GM23338 (cell line): ENCODE measurements around the gene FHIT. TPM values are rescaled to one million over a fixed set of nuclear protein-coding genes. Genes with fewer than 3 reads are reported as not detected.

ENCODE experiments used
- ATAC-seq: fragments of 200-7000 bp; cut with Tn5 transposase; 3 replicates; pipeline ENCODE4 v1.9.1; 2020
- DNase-seq: peaks from one replicate; pipeline ENCODE4 v3.0.0-alpha.2; 2015; ENCODE audit warnings: low spot score
- H2AFZ ChIP-seq: fragments of 200-600 bp; sonication (generic); 2 replicates; pipeline ENCODE4 v1.8.0; 2016; ENCODE audit warnings: antibody characterized with exemption, mild to moderate bottlenecking, moderate library complexity
- H3F3A ChIP-seq: fragments of 200-600 bp; sonication (generic); replicated peaks from 2 replicates; pipeline ENCODE4 v1.8.0; 2017; ENCODE audit warnings: antibody characterized with exemption, mixed run types, low read depth
- H3K27ac ChIP-seq: fragments of 200-600 bp; sonication (generic); 2 replicates; pipeline ENCODE4 v1.6.1; 2016; ENCODE audit warnings: low read depth
- H3K27me3 ChIP-seq: fragments of 200-600 bp; sonication (generic); 2 replicates; pipeline ENCODE4 v1.8.0; 2016; ENCODE audit warnings: mild to moderate bottlenecking, mixed run types, moderate library complexity; ENCODE audit not compliant: insufficient read depth
- H3K36me3 ChIP-seq: fragments of 200-600 bp; sonication (generic); 2 replicates; pipeline ENCODE4 v1.8.0; 2016; ENCODE audit warnings: mild to moderate bottlenecking; ENCODE audit not compliant: insufficient read depth
- H3K4me1 ChIP-seq: fragments of 200-600 bp; sonication (generic); 2 replicates; pipeline ENCODE4 v1.8.0; 2016; ENCODE audit warnings: mild to moderate bottlenecking, moderate library complexity; ENCODE audit not compliant: insufficient read depth
- H3K4me2 ChIP-seq: fragments of 200-600 bp; sonication (generic); 2 replicates; pipeline ENCODE4 v1.7.1; 2017; ENCODE audit warnings: mixed run types
- H3K4me3 ChIP-seq: fragments of 200-600 bp; sonication (generic); 2 replicates; pipeline ENCODE4 v1.6.1; 2016; ENCODE audit warnings: mixed run types
- H3K79me2 ChIP-seq: fragments of 200-600 bp; sonication (generic); replicated peaks from 2 replicates; pipeline ENCODE4 v1.8.0; 2017; ENCODE audit warnings: mild to moderate bottlenecking; ENCODE audit not compliant: insufficient read depth
- H3K9me2 ChIP-seq: fragments of 200-600 bp; sonication (generic); 2 replicates; pipeline ENCODE4 v1.8.0; 2017; ENCODE audit not compliant: insufficient read depth
- H4K20me1 ChIP-seq: fragments of 200-600 bp; sonication (generic); replicated peaks from 2 replicates; pipeline ENCODE4 v1.8.0; 2017; ENCODE audit warnings: mild to moderate bottlenecking; ENCODE audit not compliant: insufficient read depth
- H3K27ac Mint-ChIP-seq: 2 replicates; pipeline ENCODE4 v1.8.0; 2020; ENCODE audit warnings: inconsistent platforms, mild to moderate bottlenecking, moderate library complexity, mixed read lengths
- H3K27me3 Mint-ChIP-seq: 3 replicates; pipeline ENCODE4 v1.8.0; 2022; ENCODE audit warnings: low read depth, mild to moderate bottlenecking, moderate library complexity, mixed read lengths, inconsistent platforms; ENCODE audit not compliant: insufficient read depth, poor library complexity
- H3K36me3 Mint-ChIP-seq: 3 replicates; pipeline ENCODE4 v1.8.0; 2021; ENCODE audit warnings: low read depth, mild to moderate bottlenecking, inconsistent platforms, moderate library complexity, mixed read lengths
- H3K4me1 Mint-ChIP-seq: 3 replicates; pipeline ENCODE4 v1.8.0; 2020; ENCODE audit warnings: mild to moderate bottlenecking, inconsistent platforms, mixed read lengths
- H3K4me3 Mint-ChIP-seq: 3 replicates; pipeline ENCODE4 v1.8.0; 2021; ENCODE audit warnings: moderate library complexity, mild to moderate bottlenecking, inconsistent platforms, mixed read lengths
- H3K9me3 Mint-ChIP-seq: 3 replicates; pipeline ENCODE4 v1.8.0; 2020; ENCODE audit warnings: moderate library complexity, mild to moderate bottlenecking, inconsistent platforms, mixed read lengths
- CREB1 ChIP-seq: fragments of 250-450 bp; sonication (Bioruptor Pico); IDR thresholded peaks from 2 replicates; pipeline ENCODE4 v1.5.0; 2020; ENCODE audit warnings: low read depth, mild to moderate bottlenecking, moderate library complexity
- ETS1 ChIP-seq: IDR thresholded peaks from 2 replicates; pipeline ENCODE4 v1.6.1; 2016; ENCODE audit warnings: antibody characterized with exemption
- EZH2 ChIP-seq: fragments of 200-600 bp; sonication (generic); IDR thresholded peaks from one replicate; pipeline ENCODE4 v1.8.0; 2017; ENCODE audit warnings: antibody characterized with exemption, mild to moderate bottlenecking, low read depth; ENCODE audit not compliant: unreplicated experiment
- EZH2phosphoT487 ChIP-seq: fragments of 200-600 bp; sonication (generic); IDR thresholded peaks from one replicate; pipeline ENCODE4 v1.8.1; 2018; ENCODE audit warnings: antibody characterized with exemption; ENCODE audit not compliant: unreplicated experiment
- JUNB ChIP-seq: IDR thresholded peaks from one replicate; pipeline ENCODE4 v1.6.1; 2016; ENCODE audit warnings: antibody characterized with exemption; ENCODE audit not compliant: unreplicated experiment
- NANOG ChIP-seq: IDR thresholded peaks from 2 replicates; pipeline ENCODE4 v1.6.1; 2016; ENCODE audit warnings: antibody characterized with exemption, borderline replicate concordance
- POLR2AphosphoS5 ChIP-seq: IDR thresholded peaks from 2 replicates; pipeline ENCODE4 v1.6.1; 2016; ENCODE audit warnings: antibody characterized with exemption, low read depth
- STAT1 ChIP-seq: IDR thresholded peaks from one replicate; pipeline ENCODE4 v1.6.1; 2016; ENCODE audit warnings: antibody characterized with exemption; ENCODE audit not compliant: unreplicated experiment
- ZNF114 ChIP-seq: fragments of 250-450 bp; sonication (Bioruptor Pico); IDR thresholded peaks from 2 replicates; pipeline ENCODE4 v1.5.0; 2020; ENCODE audit warnings: mild to moderate bottlenecking, moderate library complexity
- ZNF331 ChIP-seq: fragments of 250-450 bp; sonication (Bioruptor Pico); IDR thresholded peaks from 2 replicates; pipeline ENCODE4 v1.5.0; 2020; ENCODE audit warnings: low read depth, mild to moderate bottlenecking, moderate library complexity
- polyA plus RNA-seq: library from polyadenylated mRNA; unstranded; fragments of >200 nt; fragmentation: Nextera tagmentation; extraction: Ambion mirVana; gene quantifications from 2 replicates; pipeline ENCODE4 v1.2.1, GENCODE V29; 2016
- total RNA-seq: library from RNA; depleted of rRNA; stranded (reverse); fragments of >200 nt; shearing (Covaris generic); gene quantifications from 2 replicates; pipeline ENCODE4 v1.2.3, GENCODE V29; 2014
- TF ChIP-seq, protein P1 (sequence below), 2 experiments: fragments of 200-600 bp in 1 of 2; sonication (generic) in 1 of 2; conservative IDR thresholded peaks; 2 replicates each; pipeline versions ENCODE4 v1.5.1 to v1.6.1; 2016 to 2017; ENCODE audit warnings: antibody characterized with exemption in 2 of 2, low read depth in 2 of 2, mild to moderate bottlenecking in 2 of 2, moderate library complexity in 1 of 2
- TF ChIP-seq, protein P2 (sequence below): IDR thresholded peaks from one replicate; pipeline ENCODE4 v1.6.1; 2018; ENCODE audit warnings: antibody characterized with exemption; ENCODE audit not compliant: unreplicated experiment
- TF ChIP-seq, protein P3 (sequence below): fragments of 250-450 bp; sonication (Bioruptor Pico); IDR thresholded peaks from 2 replicates; pipeline ENCODE4 v1.5.0; 2020; ENCODE audit warnings: mild to moderate bottlenecking, moderate library complexity

The FHIT gene
- total and polyA plus RNA-seq, 2 experiments from 2014 or later, result 3.0 to 8.3 TPM

GRCh38 chr3:59862686-59863085, 1388.6 kb downstream of the FHIT start:
- H3K27ac ChIP-seq, result no peak overlapping the region
- H3K4me2 ChIP-seq, result no peak overlapping the region
- no peaks in the 10 kb centered on the region for H3K79me2 ChIP-seq
- 0 out of 2 replicates have a peak, but pooled peaks cover 11% of the 10 kb centered on the region for H3K9me2 ChIP-seq
- H3K4me3 ChIP-seq, result no peak overlapping the region
- TF ChIP-seq STAT1, result no peak
- no peak for TF ChIP-seq NANOG
- TF ChIP-seq CREB1, result no peak
- TF ChIP-seq, protein P1, sequence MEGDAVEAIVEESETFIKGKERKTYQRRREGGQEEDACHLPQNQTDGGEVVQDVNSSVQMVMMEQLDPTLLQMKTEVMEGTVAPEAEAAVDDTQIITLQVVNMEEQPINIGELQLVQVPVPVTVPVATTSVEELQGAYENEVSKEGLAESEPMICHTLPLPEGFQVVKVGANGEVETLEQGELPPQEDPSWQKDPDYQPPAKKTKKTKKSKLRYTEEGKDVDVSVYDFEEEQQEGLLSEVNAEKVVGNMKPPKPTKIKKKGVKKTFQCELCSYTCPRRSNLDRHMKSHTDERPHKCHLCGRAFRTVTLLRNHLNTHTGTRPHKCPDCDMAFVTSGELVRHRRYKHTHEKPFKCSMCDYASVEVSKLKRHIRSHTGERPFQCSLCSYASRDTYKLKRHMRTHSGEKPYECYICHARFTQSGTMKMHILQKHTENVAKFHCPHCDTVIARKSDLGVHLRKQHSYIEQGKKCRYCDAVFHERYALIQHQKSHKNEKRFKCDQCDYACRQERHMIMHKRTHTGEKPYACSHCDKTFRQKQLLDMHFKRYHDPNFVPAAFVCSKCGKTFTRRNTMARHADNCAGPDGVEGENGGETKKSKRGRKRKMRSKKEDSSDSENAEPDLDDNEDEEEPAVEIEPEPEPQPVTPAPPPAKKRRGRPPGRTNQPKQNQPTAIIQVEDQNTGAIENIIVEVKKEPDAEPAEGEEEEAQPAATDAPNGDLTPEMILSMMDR (conservative IDR thresholded peaks at IDR 0.05; ENCODE audit: low read depth in 2 of 2), result no peak
- no peak for TF ChIP-seq EZH2phosphoT487
- TF ChIP-seq, protein P2, sequence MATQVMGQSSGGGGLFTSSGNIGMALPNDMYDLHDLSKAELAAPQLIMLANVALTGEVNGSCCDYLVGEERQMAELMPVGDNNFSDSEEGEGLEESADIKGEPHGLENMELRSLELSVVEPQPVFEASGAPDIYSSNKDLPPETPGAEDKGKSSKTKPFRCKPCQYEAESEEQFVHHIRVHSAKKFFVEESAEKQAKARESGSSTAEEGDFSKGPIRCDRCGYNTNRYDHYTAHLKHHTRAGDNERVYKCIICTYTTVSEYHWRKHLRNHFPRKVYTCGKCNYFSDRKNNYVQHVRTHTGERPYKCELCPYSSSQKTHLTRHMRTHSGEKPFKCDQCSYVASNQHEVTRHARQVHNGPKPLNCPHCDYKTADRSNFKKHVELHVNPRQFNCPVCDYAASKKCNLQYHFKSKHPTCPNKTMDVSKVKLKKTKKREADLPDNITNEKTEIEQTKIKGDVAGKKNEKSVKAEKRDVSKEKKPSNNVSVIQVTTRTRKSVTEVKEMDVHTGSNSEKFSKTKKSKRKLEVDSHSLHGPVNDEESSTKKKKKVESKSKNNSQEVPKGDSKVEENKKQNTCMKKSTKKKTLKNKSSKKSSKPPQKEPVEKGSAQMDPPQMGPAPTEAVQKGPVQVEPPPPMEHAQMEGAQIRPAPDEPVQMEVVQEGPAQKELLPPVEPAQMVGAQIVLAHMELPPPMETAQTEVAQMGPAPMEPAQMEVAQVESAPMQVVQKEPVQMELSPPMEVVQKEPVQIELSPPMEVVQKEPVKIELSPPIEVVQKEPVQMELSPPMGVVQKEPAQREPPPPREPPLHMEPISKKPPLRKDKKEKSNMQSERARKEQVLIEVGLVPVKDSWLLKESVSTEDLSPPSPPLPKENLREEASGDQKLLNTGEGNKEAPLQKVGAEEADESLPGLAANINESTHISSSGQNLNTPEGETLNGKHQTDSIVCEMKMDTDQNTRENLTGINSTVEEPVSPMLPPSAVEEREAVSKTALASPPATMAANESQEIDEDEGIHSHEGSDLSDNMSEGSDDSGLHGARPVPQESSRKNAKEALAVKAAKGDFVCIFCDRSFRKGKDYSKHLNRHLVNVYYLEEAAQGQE, result no peak
- TF ChIP-seq EZH2, result no peak
- no peak for TF ChIP-seq ETS1
- TF ChIP-seq ZNF114 (CRISPR knock-in tag), result no peak
- TF ChIP-seq, protein P3, sequence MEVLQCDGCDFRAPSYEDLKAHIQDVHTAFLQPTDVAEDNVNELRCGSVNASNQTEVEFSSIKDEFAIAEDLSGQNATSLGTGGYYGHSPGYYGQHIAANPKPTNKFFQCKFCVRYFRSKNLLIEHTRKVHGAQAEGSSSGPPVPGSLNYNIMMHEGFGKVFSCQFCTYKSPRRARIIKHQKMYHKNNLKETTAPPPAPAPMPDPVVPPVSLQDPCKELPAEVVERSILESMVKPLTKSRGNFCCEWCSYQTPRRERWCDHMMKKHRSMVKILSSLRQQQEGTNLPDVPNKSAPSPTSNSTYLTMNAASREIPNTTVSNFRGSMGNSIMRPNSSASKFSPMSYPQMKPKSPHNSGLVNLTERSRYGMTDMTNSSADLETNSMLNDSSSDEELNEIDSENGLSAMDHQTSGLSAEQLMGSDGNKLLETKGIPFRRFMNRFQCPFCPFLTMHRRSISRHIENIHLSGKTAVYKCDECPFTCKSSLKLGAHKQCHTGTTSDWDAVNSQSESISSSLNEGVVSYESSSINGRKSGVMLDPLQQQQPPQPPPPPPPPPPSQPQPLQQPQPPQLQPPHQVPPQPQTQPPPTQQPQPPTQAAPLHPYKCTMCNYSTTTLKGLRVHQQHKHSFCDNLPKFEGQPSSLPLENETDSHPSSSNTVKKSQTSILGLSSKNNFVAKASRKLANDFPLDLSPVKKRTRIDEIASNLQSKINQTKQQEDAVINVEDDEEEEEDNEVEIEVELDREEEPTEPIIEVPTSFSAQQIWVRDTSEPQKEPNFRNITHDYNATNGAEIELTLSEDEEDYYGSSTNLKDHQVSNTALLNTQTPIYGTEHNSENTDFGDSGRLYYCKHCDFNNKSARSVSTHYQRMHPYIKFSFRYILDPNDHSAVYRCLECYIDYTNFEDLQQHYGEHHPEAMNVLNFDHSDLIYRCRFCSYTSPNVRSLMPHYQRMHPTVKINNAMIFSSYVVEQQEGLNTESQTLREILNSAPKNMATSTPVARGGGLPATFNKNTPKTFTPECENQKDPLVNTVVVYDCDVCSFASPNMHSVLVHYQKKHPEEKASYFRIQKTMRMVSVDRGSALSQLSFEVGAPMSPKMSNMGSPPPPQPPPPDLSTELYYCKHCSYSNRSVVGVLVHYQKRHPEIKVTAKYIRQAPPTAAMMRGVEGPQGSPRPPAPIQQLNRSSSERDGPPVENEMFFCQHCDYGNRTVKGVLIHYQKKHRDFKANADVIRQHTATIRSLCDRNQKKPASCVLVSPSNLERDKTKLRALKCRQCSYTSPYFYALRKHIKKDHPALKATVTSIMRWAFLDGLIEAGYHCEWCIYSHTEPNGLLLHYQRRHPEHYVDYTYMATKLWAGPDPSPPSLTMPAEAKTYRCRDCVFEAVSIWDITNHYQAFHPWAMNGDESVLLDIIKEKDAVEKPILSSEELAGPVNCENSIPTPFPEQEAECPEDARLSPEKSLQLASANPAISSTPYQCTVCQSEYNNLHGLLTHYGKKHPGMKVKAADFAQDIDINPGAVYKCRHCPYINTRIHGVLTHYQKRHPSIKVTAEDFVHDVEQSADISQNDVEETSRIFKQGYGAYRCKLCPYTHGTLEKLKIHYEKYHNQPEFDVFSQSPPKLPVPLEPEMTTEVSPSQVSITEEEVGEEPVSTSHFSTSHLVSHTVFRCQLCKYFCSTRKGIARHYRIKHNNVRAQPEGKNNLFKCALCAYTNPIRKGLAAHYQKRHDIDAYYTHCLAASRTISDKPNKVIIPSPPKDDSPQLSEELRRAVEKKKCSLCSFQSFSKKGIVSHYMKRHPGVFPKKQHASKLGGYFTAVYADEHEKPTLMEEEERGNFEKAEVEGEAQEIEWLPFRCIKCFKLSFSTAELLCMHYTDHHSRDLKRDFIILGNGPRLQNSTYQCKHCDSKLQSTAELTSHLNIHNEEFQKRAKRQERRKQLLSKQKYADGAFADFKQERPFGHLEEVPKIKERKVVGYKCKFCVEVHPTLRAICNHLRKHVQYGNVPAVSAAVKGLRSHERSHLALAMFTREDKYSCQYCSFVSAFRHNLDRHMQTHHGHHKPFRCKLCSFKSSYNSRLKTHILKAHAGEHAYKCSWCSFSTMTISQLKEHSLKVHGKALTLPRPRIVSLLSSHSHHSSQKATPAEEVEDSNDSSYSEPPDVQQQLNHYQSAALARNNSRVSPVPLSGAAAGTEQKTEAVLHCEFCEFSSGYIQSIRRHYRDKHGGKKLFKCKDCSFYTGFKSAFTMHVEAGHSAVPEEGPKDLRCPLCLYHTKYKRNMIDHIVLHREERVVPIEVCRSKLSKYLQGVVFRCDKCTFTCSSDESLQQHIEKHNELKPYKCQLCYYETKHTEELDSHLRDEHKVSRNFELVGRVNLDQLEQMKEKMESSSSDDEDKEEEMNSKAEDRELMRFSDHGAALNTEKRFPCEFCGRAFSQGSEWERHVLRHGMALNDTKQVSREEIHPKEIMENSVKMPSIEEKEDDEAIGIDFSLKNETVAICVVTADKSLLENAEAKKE (CRISPR knock-in tag), result no peak
- TF ChIP-seq JUNB, result no peak
- TF ChIP-seq POLR2AphosphoS5, result no peak
- no peak for TF ChIP-seq ZNF331 (CRISPR knock-in tag)
- no peak overlapping the region for H2AFZ ChIP-seq
- H3K4me1 ChIP-seq, result no peaks in the 10 kb centered on the region
- no peaks in the 10 kb centered on the region for H3K27me3 Mint-ChIP-seq
- H3K36me3 ChIP-seq, result no peaks in the 10 kb centered on the region
- H3F3A ChIP-seq, result no peaks in the 10 kb centered on the region
- no peaks in the 10 kb centered on the region; the same call in 2 of the 3 replicates for H3K36me3 Mint-ChIP-seq
- H3K4me1 Mint-ChIP-seq, result peaks cover 1% of the 10 kb centered on the region; the same call in 1 of the 3 replicates
- no peak for ATAC-seq
- H4K20me1 ChIP-seq, result no peaks in the 10 kb centered on the region
- DNase-seq, result no peak
- H3K4me3 Mint-ChIP-seq, result no peak overlapping the region
- H3K9me3 Mint-ChIP-seq, result peaks cover 4% of the 10 kb centered on the region; the same call in 2 of the 3 replicates
- no peak overlapping the region for H3K27ac Mint-ChIP-seq
- H3K27me3 ChIP-seq, result no peaks in the 10 kb centered on the region
